Epithelial cell of esophagus (primary cell): Measurements from ENCODE around the gene GRAMD4.

Experiments used
- DNase-seq: peaks from one replicate; pipeline ENCODE4 v3.0.0; 2010; ENCODE audit warnings: low read depth
- H3K4me3 ChIP-seq: 2 replicates; pipeline ENCODE4 v1.5.1; 2011; ENCODE audit warnings: mild to moderate bottlenecking, low read length, control low read depth
- TF ChIP-seq, protein P1 (sequence below): IDR thresholded peaks from 2 replicates; pipeline ENCODE4 v1.5.1; 2011; ENCODE audit warnings: low read depth, mild to moderate bottlenecking, low read length, control low read depth, inconsistent platforms; ENCODE audit not compliant: insufficient read depth; ENCODE audit errors: missing control alignments

GRAMD4 gene

GRCh38 chr22:46613606-46614021 lies 6.6 kb upstream of the GRAMD4 start:
- TF ChIP-seq, protein P1, sequence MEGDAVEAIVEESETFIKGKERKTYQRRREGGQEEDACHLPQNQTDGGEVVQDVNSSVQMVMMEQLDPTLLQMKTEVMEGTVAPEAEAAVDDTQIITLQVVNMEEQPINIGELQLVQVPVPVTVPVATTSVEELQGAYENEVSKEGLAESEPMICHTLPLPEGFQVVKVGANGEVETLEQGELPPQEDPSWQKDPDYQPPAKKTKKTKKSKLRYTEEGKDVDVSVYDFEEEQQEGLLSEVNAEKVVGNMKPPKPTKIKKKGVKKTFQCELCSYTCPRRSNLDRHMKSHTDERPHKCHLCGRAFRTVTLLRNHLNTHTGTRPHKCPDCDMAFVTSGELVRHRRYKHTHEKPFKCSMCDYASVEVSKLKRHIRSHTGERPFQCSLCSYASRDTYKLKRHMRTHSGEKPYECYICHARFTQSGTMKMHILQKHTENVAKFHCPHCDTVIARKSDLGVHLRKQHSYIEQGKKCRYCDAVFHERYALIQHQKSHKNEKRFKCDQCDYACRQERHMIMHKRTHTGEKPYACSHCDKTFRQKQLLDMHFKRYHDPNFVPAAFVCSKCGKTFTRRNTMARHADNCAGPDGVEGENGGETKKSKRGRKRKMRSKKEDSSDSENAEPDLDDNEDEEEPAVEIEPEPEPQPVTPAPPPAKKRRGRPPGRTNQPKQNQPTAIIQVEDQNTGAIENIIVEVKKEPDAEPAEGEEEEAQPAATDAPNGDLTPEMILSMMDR: no peak
- H3K4me3 ChIP-seq: no peak overlapping the region
- DNase-seq: no peak

- TF ChIP-seq, protein P1: no peak
- H3K4me3 ChIP-seq: no peak overlapping the region
- DNase-seq: no peak
These were observed 5.9 kb upstream of the GRAMD4 start for GRCh38 chr22:46614025-46614931.

GRCh38 chr22:46617207-46617985 lies 2.8 kb upstream of the GRAMD4 start:
- TF ChIP-seq, protein P1: no peak
- H3K4me3 ChIP-seq: no peak overlapping the region
- DNase-seq: no peak

- DNase-seq: no peak
- TF ChIP-seq, protein P1: no peak
These were observed 2.1 kb upstream of the GRAMD4 start for GRCh38 chr22:46617986-46618647.

GRCh38 chr22:46618667-46619066 lies 1.5 kb upstream of the GRAMD4 start:
- TF ChIP-seq, protein P1: no peak
- DNase-seq: no peak
- no peak overlapping the region for H3K4me3 ChIP-seq

More at GRCh38 chr22:46617986-46618647, 2.1 kb upstream of the GRAMD4 start:
- no peak overlapping the region for H3K4me3 ChIP-seq

GRCh38 chr22:46619240-46619829 lies 851 bp upstream of the GRAMD4 start:
- TF ChIP-seq, protein P1: no peak
- DNase-seq: no peak
- no peak overlapping the region for H3K4me3 ChIP-seq
